ENCODE data around the gene NES.

NES gene

DNA sequence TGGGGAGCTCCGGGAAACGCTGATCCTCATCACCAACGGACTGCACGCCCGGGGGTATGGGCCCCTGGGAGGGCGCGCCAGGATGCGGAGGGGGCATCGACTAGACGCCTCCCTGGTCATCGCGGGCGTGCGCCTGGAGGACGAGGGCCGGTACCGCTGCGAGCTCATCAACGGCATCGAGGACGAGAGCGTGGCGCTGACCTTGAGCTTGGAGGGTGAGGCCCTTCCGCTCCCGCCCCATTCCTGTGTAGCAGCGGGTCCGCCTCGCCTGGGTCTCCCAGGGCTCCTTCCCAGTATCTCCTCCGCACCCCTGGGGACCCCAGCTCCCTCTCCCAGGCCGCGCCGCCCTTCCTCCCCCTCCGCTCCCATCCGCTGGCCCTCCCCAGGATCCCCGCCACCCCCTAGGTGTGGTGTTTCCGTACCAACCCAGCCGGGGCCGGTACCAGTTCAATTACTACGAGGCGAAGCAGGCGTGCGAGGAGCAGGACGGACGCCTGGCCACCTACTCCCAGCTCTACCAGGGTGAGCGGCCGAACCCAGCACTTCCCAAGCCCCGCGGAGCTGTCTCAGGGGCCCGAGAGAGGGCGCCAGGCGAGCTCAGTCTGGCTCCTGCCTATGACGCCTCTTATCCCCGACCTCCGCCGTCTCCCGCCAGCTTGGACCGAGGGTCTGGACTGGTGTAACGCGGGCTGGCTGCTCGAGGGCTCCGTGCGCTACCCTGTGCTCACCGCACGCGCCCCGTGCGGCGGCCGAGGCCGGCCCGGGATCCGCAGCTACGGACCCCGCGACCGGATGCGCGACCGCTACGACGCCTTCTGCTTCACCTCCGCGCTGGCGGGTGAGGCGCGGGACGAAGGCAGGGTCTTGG is 53.0 kb downstream of the NES start:
- no peak overlapping the region for H3K27ac ChIP-seq (ENCODE audit: extremely low read depth, low read depth, low read length)
- no peaks in the 10 kb centered on the region for H3K9me3 ChIP-seq (ENCODE audit: control insufficient read depth, insufficient read depth, low read depth, low read length)
- ChIA-PET POLR2A (interaction anchor here (0.6 to 2.1 kb wide), 14 partner anchors 8 to 144 kb away, joined by 3 to 11 read pairs (median 4); partner anchors contain the start of genes CRABP2 and PRCC), CTCF (interaction anchor here (0.5 to 14.1 kb wide), 27 partner anchors 10 to 1169 kb away, joined by 3 to 294 read pairs (median 5); partner anchors contain the start of genes BCAN, NAXE and NES)
- H3K4me1 ChIP-seq (ENCODE audit: control insufficient read depth, insufficient read depth, low read length): no peaks in the 10 kb centered on the region; the same call in 1 of the 2 replicates
- peak overlapping the region; percentile 35 for H3K4me3 ChIP-seq (ENCODE audit: low read depth, low read length)
- H3K36me3 ChIP-seq (ENCODE audit: control insufficient read depth in 2 of 2, insufficient read depth in 1 of 2, low read length in 2 of 2): no peaks in the 10 kb centered on the region
- TF ChIP-seq, protein P1, sequence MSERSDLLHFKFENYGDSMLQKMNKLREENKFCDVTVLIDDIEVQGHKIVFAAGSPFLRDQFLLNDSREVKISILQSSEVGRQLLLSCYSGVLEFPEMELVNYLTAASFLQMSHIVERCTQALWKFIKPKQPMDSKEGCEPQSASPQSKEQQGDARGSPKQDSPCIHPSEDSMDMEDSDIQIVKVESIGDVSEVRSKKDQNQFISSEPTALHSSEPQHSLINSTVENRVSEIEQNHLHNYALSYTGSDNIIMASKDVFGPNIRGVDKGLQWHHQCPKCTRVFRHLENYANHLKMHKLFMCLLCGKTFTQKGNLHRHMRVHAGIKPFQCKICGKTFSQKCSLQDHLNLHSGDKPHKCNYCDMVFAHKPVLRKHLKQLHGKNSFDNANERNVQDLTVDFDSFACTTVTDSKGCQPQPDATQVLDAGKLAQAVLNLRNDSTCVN (tag by site-specific recombination; optimal IDR thresholded peaks at IDR 0.05): peak; percentile 44
- TF ChIP-seq ZBTB8A (tag by site-specific recombination; IDR thresholded peaks at IDR 0.05): peak; percentile 90
- peak; percentile 27; the same call in 1 of the 2 replicates for TF ChIP-seq ZNF629 (tag by site-specific recombination; IDR thresholded peaks at IDR 0.05)
- peak; percentile 37 for TF ChIP-seq ZEB2 (tag by site-specific recombination; IDR thresholded peaks at IDR 0.05)
- no peak for TF ChIP-seq ZNF777 (tag by site-specific recombination; IDR thresholded peaks at IDR 0.05; ENCODE audit: borderline replicate concordance)
- TF ChIP-seq ZNF76 (tag by site-specific recombination; IDR thresholded peaks at IDR 0.05; ENCODE audit: borderline replicate concordance, low read depth): no peak
- TF ChIP-seq, protein P2, sequence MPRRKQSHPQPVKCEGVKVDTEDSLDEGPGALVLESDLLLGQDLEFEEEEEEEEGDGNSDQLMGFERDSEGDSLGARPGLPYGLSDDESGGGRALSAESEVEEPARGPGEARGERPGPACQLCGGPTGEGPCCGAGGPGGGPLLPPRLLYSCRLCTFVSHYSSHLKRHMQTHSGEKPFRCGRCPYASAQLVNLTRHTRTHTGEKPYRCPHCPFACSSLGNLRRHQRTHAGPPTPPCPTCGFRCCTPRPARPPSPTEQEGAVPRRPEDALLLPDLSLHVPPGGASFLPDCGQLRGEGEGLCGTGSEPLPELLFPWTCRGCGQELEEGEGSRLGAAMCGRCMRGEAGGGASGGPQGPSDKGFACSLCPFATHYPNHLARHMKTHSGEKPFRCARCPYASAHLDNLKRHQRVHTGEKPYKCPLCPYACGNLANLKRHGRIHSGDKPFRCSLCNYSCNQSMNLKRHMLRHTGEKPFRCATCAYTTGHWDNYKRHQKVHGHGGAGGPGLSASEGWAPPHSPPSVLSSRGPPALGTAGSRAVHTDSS (tag by site-specific recombination; IDR thresholded peaks at IDR 0.05): no peak
- TF ChIP-seq SP7 (tag by site-specific recombination; IDR thresholded peaks at IDR 0.05): 0 out of 2 replicates have a peak, but pooled peaks have one; percentile 10
- TF ChIP-seq SCRT1 (tag by site-specific recombination; IDR thresholded peaks at IDR 0.05; ENCODE audit: borderline replicate concordance): no peak
- no peak for TF ChIP-seq ZNF555 (tag by site-specific recombination; conservative IDR thresholded peaks at IDR 0.05)
- no peak for TF ChIP-seq ZNF223 (tag by site-specific recombination; IDR thresholded peaks at IDR 0.05)
- 0 out of 2 replicates have a peak, but pooled peaks have one; percentile 43 for TF ChIP-seq IKZF3 (tag by site-specific recombination; IDR thresholded peaks at IDR 0.05)
- peak; percentile 91 for TF ChIP-seq ZNF600 (tag by site-specific recombination; IDR thresholded peaks at IDR 0.05)
- TF ChIP-seq, protein P3, sequence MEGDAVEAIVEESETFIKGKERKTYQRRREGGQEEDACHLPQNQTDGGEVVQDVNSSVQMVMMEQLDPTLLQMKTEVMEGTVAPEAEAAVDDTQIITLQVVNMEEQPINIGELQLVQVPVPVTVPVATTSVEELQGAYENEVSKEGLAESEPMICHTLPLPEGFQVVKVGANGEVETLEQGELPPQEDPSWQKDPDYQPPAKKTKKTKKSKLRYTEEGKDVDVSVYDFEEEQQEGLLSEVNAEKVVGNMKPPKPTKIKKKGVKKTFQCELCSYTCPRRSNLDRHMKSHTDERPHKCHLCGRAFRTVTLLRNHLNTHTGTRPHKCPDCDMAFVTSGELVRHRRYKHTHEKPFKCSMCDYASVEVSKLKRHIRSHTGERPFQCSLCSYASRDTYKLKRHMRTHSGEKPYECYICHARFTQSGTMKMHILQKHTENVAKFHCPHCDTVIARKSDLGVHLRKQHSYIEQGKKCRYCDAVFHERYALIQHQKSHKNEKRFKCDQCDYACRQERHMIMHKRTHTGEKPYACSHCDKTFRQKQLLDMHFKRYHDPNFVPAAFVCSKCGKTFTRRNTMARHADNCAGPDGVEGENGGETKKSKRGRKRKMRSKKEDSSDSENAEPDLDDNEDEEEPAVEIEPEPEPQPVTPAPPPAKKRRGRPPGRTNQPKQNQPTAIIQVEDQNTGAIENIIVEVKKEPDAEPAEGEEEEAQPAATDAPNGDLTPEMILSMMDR (tag by site-specific recombination; IDR thresholded peaks at IDR 0.05): peak; percentile 50; the same call in 1 of the 2 replicates
- TF ChIP-seq ZNF610 (tag by site-specific recombination; IDR thresholded peaks at IDR 0.05; ENCODE audit: borderline replicate concordance): peak; percentile 48; the same call in 1 of the 2 replicates
- no peak for TF ChIP-seq ZNF654 (tag by site-specific recombination; IDR thresholded peaks at IDR 0.05; ENCODE audit: low read depth)
- TF ChIP-seq ZNF561 (tag by site-specific recombination; IDR thresholded peaks at IDR 0.05; ENCODE audit: borderline replicate concordance): 0 out of 2 replicates have a peak, but pooled peaks have one; percentile 47
- TF ChIP-seq GLIS2 (tag by site-specific recombination; IDR thresholded peaks at IDR 0.05): peak; percentile 46; the same call in 1 of the 2 replicates
- no peak for TF ChIP-seq SP2 (tag by site-specific recombination; IDR thresholded peaks at IDR 0.05)
- no peak for TF ChIP-seq ZNF302 (tag by site-specific recombination; IDR thresholded peaks at IDR 0.05; ENCODE audit: low read depth)
- peak; percentile 19; the same call in 1 of the 2 replicates for TF ChIP-seq ZIC2 (tag by site-specific recombination; IDR thresholded peaks at IDR 0.05)
- TF ChIP-seq ZSCAN16 (tag by site-specific recombination; IDR thresholded peaks at IDR 0.05): no peak
- TF ChIP-seq ZNF596 (tag by site-specific recombination; IDR thresholded peaks at IDR 0.05): 0 out of 2 replicates have a peak, but pooled peaks have one; percentile 30
- TF ChIP-seq, protein P4, sequence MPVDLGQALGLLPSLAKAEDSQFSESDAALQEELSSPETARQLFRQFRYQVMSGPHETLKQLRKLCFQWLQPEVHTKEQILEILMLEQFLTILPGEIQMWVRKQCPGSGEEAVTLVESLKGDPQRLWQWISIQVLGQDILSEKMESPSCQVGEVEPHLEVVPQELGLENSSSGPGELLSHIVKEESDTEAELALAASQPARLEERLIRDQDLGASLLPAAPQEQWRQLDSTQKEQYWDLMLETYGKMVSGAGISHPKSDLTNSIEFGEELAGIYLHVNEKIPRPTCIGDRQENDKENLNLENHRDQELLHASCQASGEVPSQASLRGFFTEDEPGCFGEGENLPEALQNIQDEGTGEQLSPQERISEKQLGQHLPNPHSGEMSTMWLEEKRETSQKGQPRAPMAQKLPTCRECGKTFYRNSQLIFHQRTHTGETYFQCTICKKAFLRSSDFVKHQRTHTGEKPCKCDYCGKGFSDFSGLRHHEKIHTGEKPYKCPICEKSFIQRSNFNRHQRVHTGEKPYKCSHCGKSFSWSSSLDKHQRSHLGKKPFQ (tag by site-specific recombination; IDR thresholded peaks at IDR 0.05): no peak
- peak; percentile 76 for TF ChIP-seq ZBTB17 (tag by site-specific recombination; IDR thresholded peaks at IDR 0.05)
- TF ChIP-seq ZBTB20 (tag by site-specific recombination; IDR thresholded peaks at IDR 0.05): peak; percentile 39; the same call in 1 of the 2 replicates
- TF ChIP-seq, protein P5, sequence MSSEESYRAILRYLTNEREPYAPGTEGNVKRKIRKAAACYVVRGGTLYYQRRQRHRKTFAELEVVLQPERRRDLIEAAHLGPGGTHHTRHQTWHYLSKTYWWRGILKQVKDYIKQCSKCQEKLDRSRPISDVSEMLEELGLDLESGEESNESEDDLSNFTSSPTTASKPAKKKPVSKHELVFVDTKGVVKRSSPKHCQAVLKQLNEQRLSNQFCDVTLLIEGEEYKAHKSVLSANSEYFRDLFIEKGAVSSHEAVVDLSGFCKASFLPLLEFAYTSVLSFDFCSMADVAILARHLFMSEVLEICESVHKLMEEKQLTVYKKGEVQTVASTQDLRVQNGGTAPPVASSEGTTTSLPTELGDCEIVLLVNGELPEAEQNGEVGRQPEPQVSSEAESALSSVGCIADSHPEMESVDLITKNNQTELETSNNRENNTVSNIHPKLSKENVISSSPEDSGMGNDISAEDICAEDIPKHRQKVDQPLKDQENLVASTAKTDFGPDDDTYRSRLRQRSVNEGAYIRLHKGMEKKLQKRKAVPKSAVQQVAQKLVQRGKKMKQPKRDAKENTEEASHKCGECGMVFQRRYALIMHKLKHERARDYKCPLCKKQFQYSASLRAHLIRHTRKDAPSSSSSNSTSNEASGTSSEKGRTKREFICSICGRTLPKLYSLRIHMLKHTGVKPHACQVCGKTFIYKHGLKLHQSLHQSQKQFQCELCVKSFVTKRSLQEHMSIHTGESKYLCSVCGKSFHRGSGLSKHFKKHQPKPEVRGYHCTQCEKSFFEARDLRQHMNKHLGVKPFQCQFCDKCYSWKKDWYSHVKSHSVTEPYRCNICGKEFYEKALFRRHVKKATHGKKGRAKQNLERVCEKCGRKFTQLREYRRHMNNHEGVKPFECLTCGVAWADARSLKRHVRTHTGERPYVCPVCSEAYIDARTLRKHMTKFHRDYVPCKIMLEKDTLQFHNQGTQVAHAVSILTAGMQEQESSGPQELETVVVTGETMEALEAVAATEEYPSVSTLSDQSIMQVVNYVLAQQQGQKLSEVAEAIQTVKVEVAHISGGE (tag by site-specific recombination; conservative IDR thresholded peaks at IDR 0.05; ENCODE audit: low read depth): peak; percentile 31; the same call in 1 of the 2 replicates

Measured in HEK293 (cell line).